Bronchial smooth muscle cell (primary cell): Measurements from ENCODE around the gene TMPRSS11B. TPM values are rescaled to one million over a fixed set of nuclear protein-coding genes. Genes with fewer than 3 reads are reported as not detected.

Experiments
- total RNA-seq: library from RNA; depleted of rRNA; stranded (reverse); fragments of >200 nt; gene quantifications from 2 replicates; pipeline ENCODE4 v1.2.1, GENCODE V29; 2014

Gene TMPRSS11B
- not detected in 2 replicates for total RNA-seq

GRCh38 chr4:68245594-68245993 is at the start of gene TMPRSS11B:
TMPRSS11B (minus strand) TSS chr4:68245694; CDS start chr4:68245558, 136 bp downstream.

Other genes with a start within 250 kb of the TMPRSS11B start
- gene TMPRSS11F, start 115.8 kb downstream of the TMPRSS11B start, total RNA-seq: not detected in 2 replicates
- 36.1 and 46.6 TPM in 2 replicates for gene YTHDC1, start 104.4 kb upstream of the TMPRSS11B start, total RNA-seq
- 0.16 TPM in 1 of 2 replicates, not detected in the other for gene TMPRSS11E, start 201.8 kb upstream of the TMPRSS11B start, total RNA-seq